ENCODE results near the gene DCDC1.

DNA sequence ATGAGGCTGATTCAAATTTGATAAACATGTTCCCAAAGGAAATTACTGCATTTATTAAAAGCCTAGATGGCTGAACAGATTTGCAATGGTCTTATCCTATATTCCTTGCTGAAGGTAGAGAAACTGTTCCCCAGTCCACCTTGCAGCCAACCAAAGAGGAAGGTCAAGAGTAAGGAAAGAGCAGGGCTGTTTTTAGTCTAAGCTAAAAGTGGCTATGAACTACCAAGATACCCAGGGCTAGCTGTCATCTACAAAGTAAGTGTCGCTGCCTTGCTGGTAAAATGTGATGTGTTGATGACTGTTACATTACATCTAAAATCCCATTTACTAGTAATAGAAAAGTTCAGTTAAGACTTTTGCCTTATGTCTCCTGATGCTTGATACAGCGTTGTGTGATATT lies 493.3 kb downstream of the DCDC1 start:
- no peak for TF ChIP-seq CREB1 (IDR thresholded peaks at IDR 0.05; ENCODE audit: low read depth)
- no peak for TF ChIP-seq EP300 (IDR thresholded peaks at IDR 0.05; ENCODE audit: borderline replicate concordance)
- no peak for TF ChIP-seq REST (IDR thresholded peaks at IDR 0.05; ENCODE audit: low read depth)
- TF ChIP-seq CEBPB (IDR thresholded peaks at IDR 0.05), result no peak
- no peak for TF ChIP-seq MAX (IDR thresholded peaks at IDR 0.05)
- TF ChIP-seq YY1 (IDR thresholded peaks at IDR 0.05; ENCODE audit: low read depth), result no peak
- TF ChIP-seq RAD21 (IDR thresholded peaks at IDR 0.05; ENCODE audit: low read depth), result no peak
- TF ChIP-seq TAF1 (IDR thresholded peaks at IDR 0.05; ENCODE audit: low read depth), result no peak
- TF ChIP-seq TEAD4 (IDR thresholded peaks at IDR 0.05), result no peak
- no peak for TF ChIP-seq TCF12 (IDR thresholded peaks at IDR 0.05; ENCODE audit: low read depth)
- TF ChIP-seq USF1 (IDR thresholded peaks at IDR 0.05), result no peak
- no peak for TF ChIP-seq NFIC (IDR thresholded peaks at IDR 0.05)
- no peak for TF ChIP-seq FOXM1 (IDR thresholded peaks at IDR 0.05; ENCODE audit: borderline replicate concordance, low read depth)

Data from Ishikawa (cell line).